ENCODE data around the gene MAP2K7.

Gene MAP2K7

DNA sequence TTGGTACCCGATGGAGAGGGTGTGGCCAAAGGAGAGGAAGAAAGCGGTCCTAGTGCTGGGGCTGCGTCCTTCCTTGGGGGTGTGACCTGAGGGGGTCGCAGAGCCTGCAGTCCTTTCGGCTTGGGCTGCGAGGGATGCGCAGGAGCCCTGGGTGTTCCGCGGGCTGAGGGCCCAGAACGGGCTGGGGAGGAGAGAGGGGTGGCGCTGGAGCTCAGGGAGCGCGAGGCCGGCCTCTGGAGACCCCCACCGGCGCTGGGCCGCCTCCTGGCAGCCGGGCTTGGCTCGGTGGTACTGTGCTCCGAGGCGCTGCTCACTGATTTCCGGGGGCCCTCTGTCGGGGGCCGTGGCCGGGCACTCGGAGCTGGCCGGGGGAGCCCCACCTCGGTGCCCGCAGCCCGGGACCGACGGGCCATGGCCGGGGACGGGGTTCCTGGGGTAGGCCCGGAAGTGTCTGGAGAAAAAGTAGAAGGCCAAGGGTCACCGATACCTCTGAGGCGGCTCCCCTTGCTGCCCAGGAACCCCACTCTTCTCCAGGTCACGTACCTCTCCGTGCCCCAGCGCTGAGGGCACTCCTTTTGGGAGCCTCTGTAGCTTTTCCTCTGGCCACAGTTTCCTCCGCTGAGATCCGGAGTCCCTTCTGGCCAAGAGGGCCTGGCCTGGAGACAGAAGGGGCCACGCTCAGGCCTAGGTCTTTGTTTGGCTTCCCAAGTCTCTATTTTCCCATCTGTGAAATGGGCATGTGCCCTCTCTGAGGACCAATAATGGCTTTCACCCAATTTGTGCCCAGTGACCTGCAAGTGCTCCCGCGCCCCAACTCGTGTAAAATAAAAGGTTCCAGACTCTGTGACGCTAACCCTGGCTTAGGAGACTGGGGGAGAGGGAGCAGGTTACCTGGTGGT lies 31.1 kb upstream of the MAP2K7 start:
- no peak overlapping the region for H3K4me3 ChIP-seq (ENCODE audit: low read depth, low read length)
- TF ChIP-seq, protein P1, sequence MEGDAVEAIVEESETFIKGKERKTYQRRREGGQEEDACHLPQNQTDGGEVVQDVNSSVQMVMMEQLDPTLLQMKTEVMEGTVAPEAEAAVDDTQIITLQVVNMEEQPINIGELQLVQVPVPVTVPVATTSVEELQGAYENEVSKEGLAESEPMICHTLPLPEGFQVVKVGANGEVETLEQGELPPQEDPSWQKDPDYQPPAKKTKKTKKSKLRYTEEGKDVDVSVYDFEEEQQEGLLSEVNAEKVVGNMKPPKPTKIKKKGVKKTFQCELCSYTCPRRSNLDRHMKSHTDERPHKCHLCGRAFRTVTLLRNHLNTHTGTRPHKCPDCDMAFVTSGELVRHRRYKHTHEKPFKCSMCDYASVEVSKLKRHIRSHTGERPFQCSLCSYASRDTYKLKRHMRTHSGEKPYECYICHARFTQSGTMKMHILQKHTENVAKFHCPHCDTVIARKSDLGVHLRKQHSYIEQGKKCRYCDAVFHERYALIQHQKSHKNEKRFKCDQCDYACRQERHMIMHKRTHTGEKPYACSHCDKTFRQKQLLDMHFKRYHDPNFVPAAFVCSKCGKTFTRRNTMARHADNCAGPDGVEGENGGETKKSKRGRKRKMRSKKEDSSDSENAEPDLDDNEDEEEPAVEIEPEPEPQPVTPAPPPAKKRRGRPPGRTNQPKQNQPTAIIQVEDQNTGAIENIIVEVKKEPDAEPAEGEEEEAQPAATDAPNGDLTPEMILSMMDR (IDR thresholded peaks at IDR 0.05; ENCODE audit: control insufficient read depth, extremely low read depth, insufficient read depth), result no peak
- DNase-seq (ENCODE audit: low read depth), result no peak

DNA sequence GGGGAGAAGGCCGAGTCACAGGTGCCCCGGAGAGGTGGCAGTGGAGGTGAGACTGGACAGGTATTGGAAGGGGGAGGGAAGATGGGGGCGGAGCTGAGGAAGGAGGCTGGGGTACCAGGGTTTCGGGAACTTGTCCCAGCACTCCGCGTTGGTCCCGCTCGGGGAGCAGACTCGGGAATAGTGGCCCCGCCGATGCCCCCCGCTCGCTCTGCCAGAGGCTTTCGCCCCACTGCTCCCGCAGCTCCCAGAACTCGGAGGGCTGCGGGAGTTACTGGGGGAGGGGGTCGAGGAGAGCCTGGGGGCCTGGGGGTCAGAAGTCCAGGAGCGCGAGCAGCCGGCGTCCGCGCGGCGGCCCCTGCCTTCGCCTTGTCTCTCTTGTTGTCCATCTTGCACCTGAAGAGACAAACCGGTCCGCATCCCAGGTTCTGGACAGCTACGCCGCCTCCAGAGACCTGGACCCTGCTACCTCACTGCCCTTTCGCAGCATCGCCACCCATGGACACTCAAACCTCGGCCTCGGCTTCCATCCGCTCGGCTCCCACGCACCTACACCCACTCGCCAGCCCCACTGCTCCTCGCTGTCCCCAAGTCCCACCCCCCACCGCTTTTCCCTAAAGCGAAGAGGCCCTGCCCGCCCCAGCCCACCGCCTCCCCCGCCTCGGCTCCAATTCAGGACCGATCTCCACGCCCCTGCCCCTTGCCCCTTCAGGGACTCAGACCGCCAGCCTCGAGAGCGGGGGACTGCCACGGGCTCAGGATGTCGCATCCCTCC lies 30.2 kb upstream of the MAP2K7 start:
- peak overlapping the region; percentile 65 for H3K4me3 ChIP-seq (ENCODE audit: low read depth, low read length)
- TF ChIP-seq, protein P1 (IDR thresholded peaks at IDR 0.05; ENCODE audit: control insufficient read depth, extremely low read depth, insufficient read depth), result no peak
- DNase-seq (ENCODE audit: low read depth), result no peak

DNA sequence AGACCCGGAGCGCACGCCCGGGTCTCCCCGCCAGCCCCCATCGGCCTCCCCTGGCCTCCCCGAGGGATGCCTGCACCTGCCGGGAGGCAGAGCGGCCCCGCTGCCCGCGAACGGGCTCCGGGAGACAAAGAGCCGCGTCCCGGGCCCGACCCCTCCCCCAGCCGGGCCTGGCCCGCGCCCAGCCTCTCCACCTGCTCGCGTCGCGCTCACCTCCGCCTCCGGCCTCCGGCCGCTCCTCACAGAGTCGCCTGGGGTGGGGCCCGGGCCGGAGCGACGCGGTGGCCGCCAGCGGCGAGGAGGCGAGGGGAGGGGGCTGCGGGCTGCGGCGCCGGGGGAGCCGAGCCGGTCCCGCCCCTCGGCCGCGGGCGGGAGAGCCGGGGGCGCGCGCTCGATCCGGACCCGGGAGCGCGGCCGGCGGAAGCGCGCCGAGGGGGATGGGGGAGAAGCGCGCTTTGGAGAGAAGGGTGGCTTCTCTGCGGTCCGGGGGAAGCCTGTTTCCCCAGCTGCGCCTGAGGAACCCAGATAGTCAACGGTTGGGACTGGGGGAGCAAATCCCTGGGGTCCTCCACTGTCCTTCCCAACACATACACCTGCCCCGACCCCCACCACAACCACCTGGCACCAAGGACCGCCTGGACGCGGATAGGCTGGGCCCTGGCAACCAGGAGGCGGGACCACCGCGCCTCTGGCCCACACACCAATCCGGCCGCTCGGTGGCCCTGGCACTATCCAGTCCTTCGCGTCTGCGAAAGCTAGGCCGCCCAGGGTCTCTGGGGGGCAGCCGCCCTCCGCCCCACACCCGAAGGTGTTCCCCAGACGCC lies 29.4 kb upstream of the MAP2K7 start, which contains the start of gene PRR36:
Gene PRR36, minus strand, starts transcription at position 315 of the 821 bp plus-strand sequence. CDS start 701 bp downstream, outside the sequence.
- peak within 1 kb of the TSS; percentile 65 for H3K4me3 ChIP-seq (ENCODE audit: low read depth, low read length)

DNA sequence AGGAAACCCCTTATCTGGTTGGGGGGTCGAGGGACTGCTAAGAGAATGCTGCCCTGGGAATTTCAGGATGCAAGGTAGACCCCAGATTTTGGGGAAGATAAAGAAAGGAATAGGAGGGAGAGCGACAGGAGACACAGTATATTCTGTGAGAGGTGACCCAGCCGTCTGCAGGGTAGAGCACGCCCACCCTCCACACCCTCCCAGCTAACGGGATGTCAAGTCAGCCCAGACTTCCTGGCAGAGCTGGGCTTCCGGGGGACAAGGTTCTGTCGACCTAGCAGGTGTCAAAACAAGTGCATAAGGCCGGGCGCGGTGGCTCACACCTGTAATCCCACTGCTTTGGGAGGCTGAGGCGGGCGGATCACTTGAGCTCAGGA lies 28.8 kb upstream of the MAP2K7 start:
- peak overlapping the region; percentile 65 for H3K4me3 ChIP-seq (ENCODE audit: low read depth, low read length)
- DNase-seq (ENCODE audit: low read depth), result no peak
- TF ChIP-seq, protein P1 (IDR thresholded peaks at IDR 0.05; ENCODE audit: control insufficient read depth, extremely low read depth, insufficient read depth), result no peak

More for the DNA sequence above, 29.4 kb upstream of the MAP2K7 start, which contains the start of gene PRR36:
- TF ChIP-seq, protein P1 (IDR thresholded peaks at IDR 0.05; ENCODE audit: control insufficient read depth, extremely low read depth, insufficient read depth), result no peak
- DNase-seq (ENCODE audit: low read depth), result no peak

DNA sequence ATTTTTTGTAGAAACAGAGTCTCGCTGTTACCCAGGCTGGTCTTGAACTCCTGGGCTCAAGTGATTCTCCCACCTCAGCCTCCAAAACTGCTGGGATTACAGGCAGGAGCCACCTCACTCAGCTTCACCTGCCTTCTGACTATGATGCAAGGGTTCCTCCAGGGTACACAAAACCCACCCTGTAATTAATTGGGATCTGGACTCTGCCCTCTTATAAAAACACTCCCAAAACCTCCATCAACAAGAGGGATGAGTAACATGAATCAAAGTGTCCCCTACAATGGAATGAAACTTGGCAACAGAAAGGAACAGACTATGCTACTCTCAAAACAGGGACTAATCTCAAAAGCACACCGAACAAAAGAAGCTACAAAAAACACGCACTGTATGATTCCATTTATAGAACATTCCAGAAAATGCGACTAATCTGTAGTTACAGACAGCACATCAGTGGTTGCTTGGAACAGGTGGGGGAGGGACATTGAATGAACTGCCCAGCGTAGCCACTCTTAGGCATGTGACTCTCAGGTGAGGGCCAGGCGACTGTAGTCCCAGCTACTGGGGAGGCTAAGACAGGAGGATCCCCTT lies 26.3 kb upstream of the MAP2K7 start:
- no peak for DNase-seq (ENCODE audit: low read depth)
- TF ChIP-seq, protein P1 (IDR thresholded peaks at IDR 0.05; ENCODE audit: control insufficient read depth, extremely low read depth, insufficient read depth), result no peak
- H3K4me3 ChIP-seq (ENCODE audit: low read depth, low read length), result no peak overlapping the region
